Activated T-helper 1 cell treated with Interleukin-2 at 50 U/mL for 16 hours (primary cell): ENCODE data around the gene PISD.

ENCODE experiments used
- DNase-seq: peaks from one replicate; pipeline ENCODE4 v3.0.0-alpha.2; 2020; ENCODE audit warnings: low read depth

Gene PISD

DNA sequence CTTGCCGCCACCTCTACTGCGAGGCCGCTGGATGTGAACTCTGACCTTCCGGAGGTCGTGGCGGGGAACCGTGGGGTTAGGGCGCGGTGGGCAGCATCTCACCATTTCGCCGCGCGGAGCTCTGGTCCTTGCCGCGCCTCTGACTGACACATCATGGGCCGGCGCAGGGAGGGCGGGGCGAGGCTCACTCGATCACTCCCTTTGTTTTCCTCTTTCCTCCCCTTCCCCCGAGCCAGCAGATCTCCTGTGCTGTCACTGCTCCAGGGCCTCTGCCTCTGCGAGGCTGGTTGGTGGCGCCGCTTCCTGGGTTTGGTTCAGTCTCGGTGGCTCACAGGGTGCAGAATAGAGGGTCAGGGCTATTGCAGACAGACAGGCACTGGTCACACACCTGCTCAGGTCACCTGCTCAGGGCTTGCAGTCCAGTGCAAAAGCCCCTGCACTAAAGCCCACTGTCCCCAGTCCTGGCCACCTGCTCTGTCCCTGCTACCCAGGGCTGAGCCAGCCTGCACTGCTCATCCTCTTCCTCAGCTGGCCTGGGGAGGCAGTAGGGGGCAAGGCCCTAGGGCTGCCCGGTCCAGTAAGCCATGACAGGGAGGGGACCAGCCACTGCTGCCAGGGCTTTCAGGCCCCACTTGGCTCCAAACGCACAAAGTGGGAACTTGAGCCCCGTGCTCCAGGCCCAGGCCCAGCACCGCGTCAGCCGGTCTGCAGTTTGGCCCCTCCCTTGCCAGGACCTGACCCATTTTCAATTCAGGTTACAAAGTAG is 36.2 kb downstream of the PISD start:
- DNase-seq, result no peak

DNA sequence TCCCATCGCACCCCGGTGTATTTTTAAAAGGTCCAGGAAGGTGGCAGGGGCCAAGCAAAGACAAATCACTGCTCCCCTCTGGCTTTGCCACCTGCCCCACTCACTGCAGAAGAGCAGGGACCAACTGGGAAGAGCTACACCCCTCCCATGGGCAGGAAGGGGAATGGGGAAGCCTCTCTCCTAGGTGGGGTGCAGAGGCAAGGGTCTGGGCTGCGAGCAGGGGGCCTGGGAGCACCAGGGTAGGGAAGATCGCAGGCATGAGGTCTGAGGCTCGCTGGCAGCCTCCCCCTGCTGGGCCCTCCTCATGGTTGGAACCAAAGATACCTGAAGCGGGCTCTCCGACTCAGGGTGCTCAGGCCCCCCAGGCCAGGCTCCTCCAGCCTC is 36.8 kb downstream of the PISD start:
- no peak for DNase-seq

DNA sequence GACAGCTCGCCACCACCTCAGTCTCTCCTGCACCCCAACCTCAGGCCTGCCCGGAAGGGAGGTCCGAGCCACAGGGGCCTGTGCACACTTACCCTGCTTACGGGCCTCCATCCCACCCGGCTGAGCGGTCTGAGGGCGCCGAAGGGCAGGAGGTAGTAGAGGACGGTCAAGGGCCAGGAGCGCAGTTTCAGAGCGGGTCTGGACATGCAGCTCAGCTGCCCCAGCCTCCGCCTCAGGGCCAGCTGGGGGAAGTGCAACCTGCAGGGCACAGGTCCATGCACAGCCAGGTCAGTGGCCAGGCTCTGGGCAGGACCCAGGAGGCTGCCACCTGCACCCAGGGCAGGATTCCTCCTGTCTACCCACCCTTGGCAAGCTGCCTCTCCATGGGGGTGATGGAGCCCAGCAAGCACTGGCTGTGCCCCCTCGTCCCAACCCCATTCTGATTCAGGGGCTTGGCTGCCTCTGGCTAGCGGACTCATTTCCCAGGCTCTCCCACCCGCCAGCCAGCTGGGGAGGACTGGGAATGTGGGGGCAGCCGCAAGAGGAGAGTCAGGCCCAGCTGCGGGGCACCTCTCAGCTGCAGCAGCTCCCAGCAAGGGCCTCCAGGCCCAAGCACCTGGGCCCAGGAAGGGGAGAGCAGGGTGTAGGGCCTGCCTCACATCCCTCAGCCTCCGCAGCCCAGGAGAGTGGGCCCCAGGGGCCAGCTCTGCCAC is 38.3 kb downstream of the PISD start:
- no peak for DNase-seq

DNA sequence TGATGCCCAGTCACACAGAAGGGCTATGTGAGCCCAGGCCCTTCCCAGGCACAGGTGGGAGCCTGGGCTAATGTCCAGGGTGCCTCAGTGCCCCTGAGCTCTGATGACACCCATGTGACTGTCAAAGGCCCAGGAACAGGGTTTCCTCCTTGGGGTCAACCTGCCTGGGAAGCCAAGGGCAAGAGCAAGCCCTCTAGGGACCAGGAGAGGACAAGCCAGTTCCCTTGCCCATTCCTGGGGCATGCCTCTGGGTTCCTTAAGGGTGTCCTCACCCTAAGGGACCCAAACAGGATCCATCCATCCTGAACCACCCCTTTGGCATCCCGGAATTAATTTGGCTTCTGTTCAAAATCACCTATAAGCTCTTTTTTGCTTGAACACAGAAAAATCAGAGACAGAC is 39.0 kb downstream of the PISD start:
- no peak for DNase-seq

DNA sequence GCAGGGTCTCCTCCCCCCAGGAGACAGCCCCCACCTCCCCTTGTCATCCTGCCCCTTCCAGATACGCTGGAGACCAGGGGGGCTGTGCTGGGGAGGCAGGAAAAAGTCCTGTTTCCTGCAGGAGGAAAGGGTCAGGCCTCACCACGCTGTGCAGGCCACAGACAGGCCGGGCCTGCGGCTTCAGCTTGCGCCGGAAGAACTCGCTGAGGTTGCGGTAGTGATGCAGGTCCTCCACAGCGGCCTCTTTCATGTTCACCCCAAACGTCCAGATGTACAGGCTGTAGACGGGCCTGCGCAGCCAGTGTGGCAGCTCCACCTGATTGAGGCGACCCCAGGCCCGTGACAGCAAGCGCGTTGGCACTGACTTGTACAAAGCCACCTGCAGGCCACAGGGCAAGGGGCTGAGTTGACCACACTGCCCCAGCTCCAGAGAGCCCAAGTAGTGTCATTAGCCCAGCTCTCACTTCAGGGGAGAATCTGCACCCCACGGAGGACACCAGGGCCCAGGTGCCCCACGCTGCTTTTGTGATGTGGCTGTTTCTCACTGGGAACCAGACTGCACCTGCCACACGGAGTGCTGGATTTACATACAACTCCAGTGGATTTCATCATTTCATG is 40.4 kb downstream of the PISD start:
- DNase-seq, result no peak

DNA sequence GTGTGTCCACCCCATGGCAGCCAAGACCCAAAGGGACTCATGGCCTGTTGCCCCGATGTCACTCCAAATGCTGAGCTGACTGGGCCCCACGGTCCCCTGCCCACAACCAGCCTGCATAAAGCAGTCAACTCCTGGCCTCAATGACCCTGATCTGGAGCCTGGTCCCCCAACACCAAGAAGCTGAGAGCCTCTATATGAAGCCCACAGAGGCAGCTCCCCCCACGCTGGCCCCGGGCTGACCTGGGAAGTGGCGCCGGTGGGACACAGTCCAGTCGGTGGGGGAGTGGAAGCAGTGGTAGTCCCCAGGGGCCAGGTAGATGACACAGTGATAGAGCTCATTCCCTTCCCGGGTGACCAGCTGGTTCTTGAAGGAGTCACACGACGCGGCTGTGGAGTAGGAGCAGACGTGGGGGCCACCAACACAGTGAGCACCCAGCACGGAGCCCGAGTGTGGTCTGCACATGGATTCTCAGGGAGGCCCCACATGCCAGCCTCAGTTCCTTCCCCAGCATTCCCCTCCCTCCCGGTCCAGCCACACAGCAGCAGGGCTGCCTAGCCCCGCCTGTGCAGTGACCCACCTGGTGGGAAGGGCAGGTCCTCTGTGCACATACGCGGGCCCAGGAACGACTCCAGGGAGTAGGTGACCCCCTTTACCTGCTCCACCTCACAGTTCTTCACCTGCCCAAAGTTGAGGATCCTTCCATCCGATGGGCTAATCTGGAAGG is 41.1 kb downstream of the PISD start:
- no peak for DNase-seq

DNA sequence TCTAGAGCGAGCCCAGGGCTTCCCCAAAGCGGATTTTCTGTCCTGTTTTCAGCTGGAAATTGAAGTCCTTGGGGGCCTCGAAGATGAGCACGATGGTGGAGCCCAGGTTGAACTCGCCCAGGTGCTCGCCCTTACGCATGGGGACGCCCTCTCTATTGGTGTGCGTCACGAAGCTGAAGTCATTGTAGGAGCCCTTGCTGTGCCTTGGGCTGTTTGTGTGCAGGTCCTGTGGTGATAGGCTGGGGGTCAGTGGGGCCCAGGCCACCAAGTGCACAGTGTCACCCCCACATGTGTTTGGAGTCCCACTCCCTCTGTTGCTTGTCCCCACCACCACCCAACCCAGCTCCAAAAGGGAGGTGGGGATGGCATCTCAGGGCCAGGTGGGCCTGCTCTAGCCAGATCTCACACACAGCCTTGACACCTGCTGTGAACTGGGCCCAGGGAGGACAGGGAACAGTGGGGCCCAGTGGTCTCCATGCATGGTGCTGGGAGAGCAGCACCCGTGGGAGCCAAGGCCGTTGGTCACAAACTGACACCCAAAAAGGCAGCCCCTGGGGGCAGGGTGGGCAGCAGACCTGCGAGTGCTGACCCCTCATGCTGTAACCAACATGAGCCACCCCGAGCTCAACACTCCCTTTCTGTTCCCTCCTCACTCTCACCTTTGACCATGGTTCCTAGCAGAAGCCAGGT is 42.3 kb downstream of the PISD start:
- DNase-seq, result no peak

DNA sequence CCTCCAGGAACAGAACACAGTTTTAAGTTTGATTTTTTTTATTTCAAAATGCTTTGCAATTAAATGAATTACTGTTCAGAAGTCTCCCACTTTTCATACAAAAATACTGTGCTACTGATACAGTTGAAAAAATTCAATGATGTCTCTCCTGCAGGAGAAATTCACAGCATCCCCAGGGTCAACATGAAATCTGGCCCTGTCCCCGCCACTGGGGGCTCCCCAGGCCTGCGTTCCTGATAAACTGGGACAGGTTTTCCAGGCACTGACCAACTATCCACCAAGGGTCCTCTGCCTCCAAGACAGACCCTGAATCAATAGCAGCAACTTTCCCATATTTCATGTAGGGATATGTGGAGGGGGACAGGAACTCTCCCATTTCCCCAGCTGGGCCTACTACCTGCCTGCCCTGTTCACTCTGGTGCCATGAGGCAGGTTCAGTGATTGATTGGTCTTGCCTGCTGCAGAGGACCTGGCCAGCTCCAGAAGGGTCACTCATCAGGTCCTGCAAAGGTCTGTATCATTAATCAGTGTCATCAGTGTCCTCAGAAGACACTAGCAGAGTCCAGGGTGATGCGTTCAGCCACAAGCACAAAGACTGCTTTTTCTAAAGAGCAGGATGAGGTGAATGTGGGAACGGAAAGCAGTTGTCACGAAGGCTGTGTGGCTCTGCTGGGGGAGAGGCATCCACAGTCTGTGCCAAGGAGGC is 43.4 kb downstream of the PISD start:
- no peak for DNase-seq

DNA sequence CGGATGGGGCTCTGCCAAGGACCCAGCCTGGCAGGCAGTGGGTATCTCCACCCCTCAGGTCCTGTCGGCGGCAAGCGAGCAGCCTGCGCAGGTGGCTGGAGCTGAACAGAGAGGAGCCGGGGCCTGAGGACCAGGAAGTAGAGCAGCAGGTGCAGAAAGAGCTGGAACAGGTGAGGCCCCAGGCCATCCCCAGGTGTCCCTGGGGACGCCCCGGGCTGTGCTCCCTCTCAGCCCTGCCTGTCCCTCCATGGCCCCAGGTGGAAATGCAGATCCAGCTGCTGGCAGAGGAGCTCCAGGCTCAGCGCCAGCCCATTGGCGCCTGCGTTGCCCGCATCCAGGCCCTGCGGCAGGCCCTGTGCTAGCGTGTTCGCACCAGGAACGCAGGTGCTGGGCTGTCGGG is 44.0 kb downstream of the PISD start:
- DNase-seq, result no peak

DNA sequence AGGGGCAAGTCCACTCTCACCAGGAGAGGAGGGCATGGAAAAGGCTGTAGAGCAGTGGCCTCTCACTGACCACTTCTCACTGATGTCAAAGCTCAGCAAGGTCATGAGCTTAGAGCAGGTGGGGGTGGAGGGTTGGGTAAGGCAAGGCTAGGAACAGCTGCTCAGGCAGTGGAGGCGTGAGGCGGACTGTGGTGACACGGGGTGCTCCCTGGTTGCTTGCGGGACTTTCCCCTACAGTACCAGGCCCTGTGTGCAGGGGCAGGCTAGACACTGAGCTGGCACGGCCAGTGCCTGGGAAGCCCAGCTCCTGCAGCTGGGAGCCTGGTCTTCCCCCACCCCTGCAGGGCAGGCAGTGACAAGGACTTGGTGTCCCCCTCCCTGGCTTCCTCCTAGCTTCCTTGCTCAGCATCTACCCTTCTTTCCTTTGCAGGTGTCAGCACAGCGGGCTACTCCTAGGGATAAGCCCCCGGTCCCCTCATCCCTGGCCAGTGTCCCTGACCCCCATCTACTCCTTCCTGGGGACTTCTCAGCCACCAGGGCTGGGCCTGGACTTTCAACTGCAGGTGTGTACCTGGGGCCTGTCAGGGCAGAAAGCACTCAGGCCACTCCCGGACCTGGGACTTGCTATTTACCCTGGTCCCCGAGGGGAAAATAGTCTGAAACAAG is 45.6 kb downstream of the PISD start:
- no peak for DNase-seq

DNA sequence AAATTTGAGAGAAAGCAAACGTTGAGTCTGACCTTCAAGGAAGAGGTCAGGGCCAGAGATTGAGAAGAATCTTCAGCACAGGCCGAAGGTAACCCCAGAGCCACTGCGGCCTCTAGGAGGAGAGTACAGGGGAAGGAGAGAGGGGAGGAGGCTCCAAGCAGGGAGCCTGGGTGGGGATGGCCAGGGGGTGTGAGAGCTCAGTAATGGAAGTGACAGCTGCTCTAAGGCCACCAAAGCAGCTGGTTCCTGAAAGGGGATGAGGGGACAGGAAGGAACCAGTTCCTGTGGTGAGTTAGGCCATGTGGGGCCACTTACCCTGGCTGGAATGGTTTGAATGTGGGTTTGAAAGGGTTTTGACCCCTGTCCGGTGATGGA is 46.1 kb downstream of the PISD start:
- no peak for DNase-seq

DNA sequence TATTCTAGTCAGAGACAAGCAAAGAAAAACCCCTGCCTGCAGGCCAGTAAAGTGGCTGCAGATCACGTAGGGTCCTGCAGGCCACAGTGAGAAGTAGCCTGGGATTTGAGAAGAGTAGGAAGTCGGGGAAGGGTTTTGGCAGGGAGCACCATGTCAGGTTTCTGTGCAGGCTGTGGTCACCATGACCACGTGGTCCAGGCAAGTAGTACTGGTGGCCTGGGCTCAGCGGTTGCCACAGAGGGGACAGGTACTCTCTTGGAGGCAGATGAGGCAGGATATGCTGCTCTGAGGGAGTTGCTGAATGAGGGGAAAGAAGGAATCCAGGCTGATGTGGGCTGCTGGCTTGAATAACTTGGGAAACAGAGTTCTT is 46.5 kb downstream of the PISD start:
- DNase-seq, result no peak

DNA sequence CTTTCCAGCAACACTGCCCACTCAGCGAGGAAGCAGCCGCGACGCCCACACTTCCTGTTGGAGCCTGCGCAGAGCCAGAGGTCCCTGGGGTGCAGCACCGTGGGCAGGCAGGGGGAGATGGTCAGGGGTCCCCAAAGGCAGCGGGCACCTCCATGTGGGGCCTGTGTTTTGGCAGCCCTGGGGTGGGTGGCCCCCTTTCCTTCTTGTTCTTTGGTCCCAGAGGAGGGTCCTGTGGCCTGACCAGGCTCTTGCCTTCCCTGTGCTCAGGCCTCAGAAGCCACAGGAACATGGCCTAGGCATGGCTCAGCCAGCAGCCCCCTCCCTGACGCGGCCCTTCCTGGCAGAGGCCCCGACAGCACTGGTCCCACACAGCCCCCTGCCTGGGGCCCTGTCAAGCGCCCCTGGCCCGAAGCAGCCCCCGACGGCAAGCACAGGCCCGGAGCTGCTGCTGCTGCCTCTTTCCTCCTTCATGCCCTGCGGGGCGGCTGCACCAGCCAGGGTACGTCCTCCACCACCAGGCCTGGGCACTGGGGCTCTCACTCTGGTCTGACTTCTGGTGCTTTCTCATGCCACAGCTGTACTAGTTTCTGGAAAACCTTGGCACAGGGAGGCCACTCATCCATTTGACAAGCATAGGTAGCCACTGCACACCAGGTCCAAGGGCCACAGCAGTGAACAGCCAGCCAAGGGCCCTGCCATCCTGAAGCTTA is 47.1 kb downstream of the PISD start:
- DNase-seq, result no peak

DNA sequence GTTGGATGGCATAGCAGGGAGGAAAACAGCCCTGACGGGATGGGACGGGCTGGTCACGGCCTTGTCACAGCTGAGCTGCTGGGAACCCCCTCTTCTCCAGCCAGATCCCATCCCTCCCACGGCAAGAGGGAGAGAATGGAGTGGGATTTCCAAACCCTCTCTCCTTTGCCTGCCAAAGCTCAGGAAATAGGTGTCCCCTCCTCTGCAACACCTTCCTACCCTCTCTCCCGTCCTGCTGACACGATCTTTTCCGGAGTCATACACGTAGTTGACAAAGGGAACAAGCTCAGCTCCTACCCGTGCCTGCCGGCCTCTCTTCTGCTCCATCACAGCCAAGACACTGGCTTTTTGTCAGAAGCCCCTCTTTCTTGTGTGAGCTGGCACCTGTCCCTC is 48.1 kb downstream of the PISD start:
- DNase-seq, result no peak

DNA sequence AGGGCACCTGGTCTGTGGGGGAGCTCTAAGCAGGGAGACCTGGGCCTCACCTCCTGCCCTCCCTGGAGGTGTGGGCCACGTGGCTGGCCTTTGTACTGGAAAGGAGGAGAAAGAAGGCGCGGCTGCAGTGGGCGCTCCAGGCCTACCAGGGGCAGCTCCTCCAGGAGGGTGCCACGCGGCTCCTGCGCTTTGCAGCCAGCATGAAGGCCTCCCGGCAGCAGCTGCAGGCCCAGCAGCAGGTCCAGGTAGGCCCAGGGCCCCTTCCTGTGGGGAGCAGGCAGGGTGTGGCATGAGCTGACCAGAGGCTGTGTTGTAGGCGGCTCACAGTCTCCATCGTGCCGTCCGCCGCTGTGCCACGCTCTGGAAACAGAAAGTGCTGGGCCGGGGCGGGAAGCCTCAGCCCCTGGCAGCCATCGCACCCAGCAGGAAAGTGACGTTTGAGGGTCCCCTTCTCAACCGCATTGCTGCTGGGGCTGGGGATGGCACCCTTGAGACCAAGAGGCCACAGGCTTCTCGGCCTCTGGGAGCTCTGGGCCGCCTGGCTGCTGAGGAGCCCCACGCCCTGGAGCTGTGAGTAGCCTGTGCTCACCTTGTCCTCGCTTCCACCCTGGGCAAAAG is 48.6 kb downstream of the PISD start:
- no peak for DNase-seq

DNA sequence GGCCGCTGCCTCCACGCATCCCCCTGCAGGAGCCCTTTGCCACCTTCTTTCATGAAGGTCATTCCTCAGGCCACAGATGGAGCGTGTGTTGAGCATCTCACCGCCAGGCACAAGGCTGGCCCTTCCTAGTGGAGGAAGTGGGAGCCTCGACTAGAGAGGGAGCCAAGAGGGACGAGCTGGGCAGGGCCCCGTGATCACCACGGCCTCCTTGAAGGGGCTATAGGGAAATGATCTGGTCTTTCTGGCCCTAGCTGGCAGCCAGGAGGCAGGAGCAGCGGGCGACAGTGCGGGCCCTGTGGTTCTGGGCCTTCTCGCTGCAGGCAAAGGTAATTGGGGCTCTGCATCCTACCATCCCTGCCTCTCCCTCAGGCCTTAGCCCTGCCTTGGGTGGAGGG is 49.1 kb downstream of the PISD start:
- DNase-seq, result no peak

DNA sequence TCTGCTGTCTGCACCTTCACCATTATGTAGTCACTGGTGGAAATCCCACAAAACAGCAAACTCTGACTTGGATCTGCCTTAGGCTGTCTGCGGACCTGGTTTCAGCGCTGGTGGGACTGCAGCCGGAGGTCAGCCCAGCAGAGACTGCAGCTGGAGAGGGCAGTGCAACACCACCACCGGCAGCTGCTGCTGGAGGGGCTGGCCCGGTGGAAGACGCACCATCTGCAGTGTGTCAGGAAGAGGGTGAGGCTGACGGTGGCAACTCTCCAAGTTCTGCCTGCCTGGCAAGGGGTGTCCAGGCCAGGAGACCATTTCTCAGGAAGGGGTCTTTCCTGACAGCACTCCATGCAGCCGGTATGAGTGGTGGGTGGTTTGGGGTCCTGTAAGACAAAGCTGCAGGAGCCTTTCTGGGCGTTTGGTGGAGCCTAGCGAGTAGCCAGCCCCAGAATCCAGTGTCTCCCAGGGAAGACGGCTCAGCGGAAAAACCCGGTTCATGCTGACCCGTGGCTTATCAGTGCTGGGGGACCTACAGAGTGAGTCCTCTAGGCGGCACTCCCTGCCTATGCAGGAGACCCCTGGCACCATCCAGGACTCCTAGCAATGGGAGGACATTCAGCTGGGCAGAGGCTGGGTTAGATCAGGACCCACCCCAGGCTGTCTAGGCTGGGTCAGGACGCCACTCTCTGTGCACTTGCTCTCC is 50.8 kb downstream of the PISD start:
- no peak for DNase-seq

DNA sequence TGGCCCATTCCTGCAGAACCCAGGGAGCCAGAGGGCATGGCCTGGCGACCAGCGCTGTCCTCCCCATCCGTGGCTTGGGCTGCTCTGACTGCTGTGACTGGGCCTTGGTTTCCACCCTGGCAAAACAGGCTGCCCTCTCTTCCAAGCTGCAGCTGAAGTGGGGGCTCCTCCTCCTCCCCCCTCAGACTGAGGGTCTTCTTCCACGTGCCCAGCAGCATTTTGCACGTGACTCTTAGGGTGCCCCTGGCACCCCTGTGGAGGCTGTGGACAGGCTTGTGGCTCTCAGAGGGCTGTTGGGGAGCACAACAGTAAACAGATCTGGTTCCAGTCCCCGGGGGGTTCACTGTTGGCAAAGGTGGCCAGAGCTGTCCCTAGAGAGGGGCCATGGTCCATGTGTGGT is 51.4 kb downstream of the PISD start:
- DNase-seq, result no peak

DNA sequence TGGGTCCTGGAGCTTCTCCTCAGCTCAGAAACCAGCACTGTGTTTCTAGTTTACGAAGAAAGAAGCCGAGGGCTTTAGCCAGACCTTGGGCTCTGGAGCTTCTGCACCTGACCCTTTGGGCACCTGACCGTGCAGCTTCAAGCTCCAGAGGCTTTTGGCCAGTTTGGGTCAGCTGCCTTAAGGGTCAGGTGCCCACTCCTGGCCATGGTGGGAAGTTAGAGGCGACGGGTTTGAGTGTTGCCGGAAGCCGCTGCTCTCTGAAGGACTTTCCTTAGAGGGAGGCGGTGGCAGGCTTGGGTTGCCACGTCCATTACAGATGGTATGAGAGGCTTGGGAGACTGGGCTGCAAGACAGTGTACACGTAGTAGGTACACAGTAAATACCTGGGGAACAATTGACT is 52.3 kb downstream of the PISD start:
- DNase-seq, result no peak
